Measurements from ENCODE around the gene MIB1.

The MIB1 gene

GRCh38 chr18:21904856-21905255 lies 164.3 kb downstream of the MIB1 start:
- no peak for DNase-seq
- Histone ChIP-seq H3K9me2 (replicated peaks; ENCODE audit: insufficient read depth, low read length) (no peaks in the 10 kb centered on the region), H3K9me3 (replicated peaks; ENCODE audit: insufficient read depth, low read length) (no peaks in the 10 kb centered on the region), H3K4me2 (ENCODE audit: low read depth, low read length) (no peak overlapping the region), H3K27me3 (replicated peaks; ENCODE audit: insufficient read depth, low read length) (no peaks in the 10 kb centered on the region), H3K27ac (ENCODE audit: low read length) (no peak overlapping the region), H2AFZ (ENCODE audit: low read length) (no peak overlapping the region), H3K79me2 (ENCODE audit: low read length) (no peaks in the 10 kb centered on the region), H3K36me3 (replicated peaks; ENCODE audit: insufficient read depth, low read length) (no peaks in the 10 kb centered on the region), H3K4me3 (ENCODE audit: low read length) (no peak overlapping the region), H3K4me1 (ENCODE audit: low read length) (no peaks in the 10 kb centered on the region), H3K9ac (ENCODE audit: low read length) (no peak overlapping the region), H3F3A (ENCODE audit: insufficient read depth, low read length) (no peaks in the 10 kb centered on the region), H4K20me1 (ENCODE audit: insufficient read depth, low read length) (no peaks in the 10 kb centered on the region)
- no peak for TF ChIP-seq EZH2phosphoT487 (IDR thresholded peaks at IDR 0.05; ENCODE audit: low read length)
- no peak for TF ChIP-seq CTCF (IDR thresholded peaks at IDR 0.05; ENCODE audit: low read length)

GRCh38 chr18:21907451-21907850 lies 166.9 kb downstream of the MIB1 start:
- H4K20me1 ChIP-seq (ENCODE audit: insufficient read depth, low read length), result no peaks in the 10 kb centered on the region
- no peak overlapping the region for H3K27ac ChIP-seq (ENCODE audit: low read length)
- no peak overlapping the region for H3K4me3 ChIP-seq (ENCODE audit: low read length)
- no peak overlapping the region for H3K9ac ChIP-seq (ENCODE audit: low read length)
- H3K4me2 ChIP-seq (ENCODE audit: low read depth, low read length), result no peak overlapping the region
- H3K9me3 ChIP-seq (replicated peaks; ENCODE audit: insufficient read depth, low read length), result no peaks in the 10 kb centered on the region
- H3K79me2 ChIP-seq (ENCODE audit: low read length), result no peaks in the 10 kb centered on the region
- no peaks in the 10 kb centered on the region for H3K9me2 ChIP-seq (replicated peaks; ENCODE audit: insufficient read depth, low read length)
- no peaks in the 10 kb centered on the region for H3K27me3 ChIP-seq (replicated peaks; ENCODE audit: insufficient read depth, low read length)
- H3K4me1 ChIP-seq (ENCODE audit: low read length), result no peaks in the 10 kb centered on the region
- no peak overlapping the region for H2AFZ ChIP-seq (ENCODE audit: low read length)
- TF ChIP-seq CTCF (IDR thresholded peaks at IDR 0.05; ENCODE audit: low read length), result no peak
- TF ChIP-seq EZH2 (optimal IDR thresholded peaks at IDR 0.05; ENCODE audit: low read depth, low read length), result no peak
- no peak for TF ChIP-seq EZH2phosphoT487 (IDR thresholded peaks at IDR 0.05; ENCODE audit: low read length)
- no peaks in the 10 kb centered on the region for H3F3A ChIP-seq (ENCODE audit: insufficient read depth, low read length)
- no peak for DNase-seq
- no peaks in the 10 kb centered on the region for H3K36me3 ChIP-seq (replicated peaks; ENCODE audit: insufficient read depth, low read length)

GRCh38 chr18:21908711-21909110 lies 168.1 kb downstream of the MIB1 start:
- Histone ChIP-seq H3F3A (ENCODE audit: insufficient read depth, low read length) (no peaks in the 10 kb centered on the region), H3K4me3 (ENCODE audit: low read length) (no peak overlapping the region), H3K79me2 (ENCODE audit: low read length) (no peaks in the 10 kb centered on the region), H4K20me1 (ENCODE audit: insufficient read depth, low read length) (no peaks in the 10 kb centered on the region), H3K27ac (ENCODE audit: low read length) (no peak overlapping the region), H3K4me1 (ENCODE audit: low read length) (no peaks in the 10 kb centered on the region), H2AFZ (ENCODE audit: low read length) (no peak overlapping the region), H3K4me2 (ENCODE audit: low read depth, low read length) (no peak overlapping the region), H3K27me3 (replicated peaks; ENCODE audit: insufficient read depth, low read length) (no peaks in the 10 kb centered on the region), H3K9me3 (replicated peaks; ENCODE audit: insufficient read depth, low read length) (no peaks in the 10 kb centered on the region), H3K9ac (ENCODE audit: low read length) (no peak overlapping the region), H3K36me3 (replicated peaks; ENCODE audit: insufficient read depth, low read length) (no peaks in the 10 kb centered on the region), H3K9me2 (replicated peaks; ENCODE audit: insufficient read depth, low read length) (no peaks in the 10 kb centered on the region)
- TF ChIP-seq CTCF (IDR thresholded peaks at IDR 0.05; ENCODE audit: low read length) (no peak), EZH2phosphoT487 (IDR thresholded peaks at IDR 0.05; ENCODE audit: low read length) (no peak), EZH2 (optimal IDR thresholded peaks at IDR 0.05; ENCODE audit: low read depth, low read length) (no peak)
- DNase-seq, result no peak

Measured in MM.1S (cell line).